ENCODE results near the gene CA14.
"Not testable (repeated sequence)": the region's sequence is repeated elsewhere in the genome, so short reads cannot be mapped to it uniquely, and the experiment has no call there.

CA14 gene

GRCh38 chr1:150281758-150282557 is 24.4 kb downstream of the CA14 start, which contains the start of gene CIART:
Gene CIART (plus strand): TSS chr1:150282554. CDS start chr1:150283268, 714 bp downstream.
- DNase-seq: peak; percentile 95

- no peak for DNase-seq
Observed at GRCh38 chr1:150282558-150282958, 25.0 kb downstream of the CA14 start.

DNA sequence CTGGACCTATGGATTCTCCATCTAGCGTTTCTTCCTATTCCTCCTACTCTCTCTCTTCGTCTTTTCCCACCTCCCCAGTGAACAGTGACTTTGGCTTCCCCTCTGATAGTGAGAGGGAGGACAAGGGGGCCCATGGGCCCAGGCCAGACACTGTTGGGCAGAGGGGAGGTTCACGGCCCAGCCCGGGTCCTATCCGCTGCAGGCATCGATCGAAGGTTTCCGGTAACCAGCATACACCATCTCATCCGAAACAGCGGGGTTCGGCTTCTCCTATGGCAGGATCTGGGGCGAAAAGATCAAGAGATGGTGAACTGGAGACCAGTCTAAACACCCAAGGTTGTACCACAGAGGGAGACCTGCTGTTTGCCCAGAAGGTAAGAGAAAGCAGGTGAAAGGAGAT is 25.7 kb downstream of the CA14 start:
- no peak for DNase-seq

DNA sequence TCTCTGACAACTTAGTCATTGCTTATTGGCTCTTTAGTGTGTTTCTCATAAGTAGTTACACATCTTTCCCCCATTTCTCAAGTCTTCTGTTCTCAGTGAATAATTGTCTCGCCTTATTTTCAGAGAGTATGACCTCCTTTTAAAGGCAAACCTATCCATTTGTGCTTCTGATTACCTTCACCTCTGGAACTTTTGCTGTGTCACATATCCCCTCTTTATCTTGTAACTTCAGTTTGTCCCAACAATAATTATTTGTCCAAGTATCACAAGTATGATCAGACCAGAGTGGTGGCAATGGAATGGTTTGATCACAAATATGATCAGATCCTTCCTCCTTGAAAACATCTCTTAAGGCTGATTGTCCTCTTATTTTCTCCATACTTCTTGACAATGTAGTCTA is 30.8 kb downstream of the CA14 start:
- DNase-seq: no peak

GRCh38 chr1:150288822-150289221 is 31.2 kb downstream of the CA14 start:
- DNase-seq: no peak

DNA sequence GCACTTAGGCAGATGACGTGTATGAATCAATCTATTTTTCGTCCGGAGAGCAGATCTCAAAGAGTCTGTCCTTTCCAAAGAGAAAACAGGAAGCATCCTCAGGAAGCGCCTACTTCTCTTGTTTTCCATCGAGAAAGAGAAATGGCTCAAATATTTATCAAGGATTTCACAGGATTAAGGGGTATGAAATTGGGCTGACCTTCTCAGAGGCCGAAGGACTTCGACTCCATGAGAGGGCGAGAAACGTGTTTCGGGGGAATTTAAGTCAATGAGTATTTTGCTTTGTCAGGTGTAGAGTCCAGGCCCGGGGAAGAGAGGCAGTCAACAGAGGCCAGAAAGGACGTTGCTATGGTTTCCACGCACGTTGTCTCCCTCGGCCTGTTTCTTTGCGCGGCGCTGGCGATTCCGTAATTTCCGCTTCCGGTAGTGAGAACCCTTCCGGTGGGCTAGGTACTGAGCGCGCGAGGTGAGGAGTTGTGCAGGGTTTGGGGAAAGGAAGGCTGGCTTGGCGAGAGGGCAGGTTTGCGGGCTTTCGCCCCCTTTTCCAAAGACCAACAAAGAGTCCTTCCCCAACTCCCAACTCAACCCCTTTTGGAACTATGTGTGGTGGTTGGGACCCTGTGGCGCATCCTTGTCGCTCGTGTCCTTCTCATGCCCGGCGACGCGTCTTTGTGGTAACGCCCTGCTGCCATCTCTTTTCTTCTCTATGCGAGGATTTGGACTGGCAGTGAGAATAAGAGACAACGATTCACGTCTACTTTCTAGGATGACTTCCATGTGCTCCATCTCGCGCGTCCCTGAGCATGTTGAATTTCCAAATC is 36.1 kb downstream of the CA14 start, which contains the start of gene MRPS21:
Gene MRPS21 (plus strand): TSS at position 429 of the 821 bp plus-strand sequence. CDS start 506 bp downstream, outside the sequence.
- peak; percentile 92 for DNase-seq

DNA sequence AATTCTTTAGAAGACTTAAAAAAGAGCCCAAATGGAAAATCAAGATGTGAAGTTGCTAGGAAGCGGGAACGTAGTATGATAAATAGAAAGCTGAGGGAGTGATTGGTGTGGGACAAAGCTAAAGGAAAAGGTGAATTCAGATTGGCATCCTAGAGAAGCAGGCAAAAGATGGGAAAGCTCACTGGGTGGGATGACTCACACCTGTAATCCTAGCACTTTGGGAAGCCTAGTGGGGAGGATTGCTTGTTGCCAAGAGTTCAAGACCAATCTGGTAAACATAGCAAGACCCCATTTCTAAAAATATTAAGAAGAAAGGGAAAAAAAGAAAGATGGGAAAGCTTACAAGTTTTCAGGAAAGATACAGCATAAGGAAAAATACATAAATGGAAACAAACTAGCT is 37.9 kb downstream of the CA14 start:
- no peak for DNase-seq

DNA sequence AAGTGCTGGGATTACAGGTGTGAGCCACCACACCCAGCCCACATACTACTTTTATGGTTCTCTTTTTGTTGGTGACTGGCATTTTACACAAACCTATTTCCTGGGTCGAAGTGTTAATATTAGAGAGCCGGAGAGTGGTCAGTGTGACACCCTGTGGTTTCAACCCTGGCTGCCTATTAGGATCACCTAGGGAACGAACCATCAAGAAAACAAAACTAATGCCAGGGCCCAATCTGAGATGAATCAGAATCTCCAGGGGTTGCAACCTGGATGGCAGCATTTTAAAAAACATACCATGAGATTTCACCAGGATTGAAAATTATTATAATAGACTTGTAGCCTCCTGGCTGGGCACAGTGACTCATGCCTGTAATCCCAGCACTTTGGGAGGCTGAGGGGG is 42.1 kb downstream of the CA14 start:
- no peak for DNase-seq

DNA sequence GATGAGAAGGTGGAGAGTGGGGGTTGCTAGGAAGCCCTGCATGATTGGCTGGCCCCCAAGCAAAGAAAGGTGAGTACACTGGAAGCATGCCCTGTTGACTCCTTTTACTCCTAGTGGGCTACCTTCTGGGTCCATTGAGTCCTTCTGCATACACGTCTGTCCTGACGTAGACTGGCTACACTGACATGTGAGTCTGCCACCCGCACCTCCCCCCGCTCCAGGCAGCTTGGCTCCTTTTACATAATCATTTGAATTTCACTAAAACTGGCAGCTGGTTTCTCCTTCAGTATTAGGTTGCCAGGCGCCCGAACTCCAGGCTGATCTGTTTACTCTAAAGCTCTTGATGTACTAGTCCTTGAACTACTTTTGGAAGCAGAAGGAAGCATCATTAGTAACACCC is 44.8 kb downstream of the CA14 start:
- no peak for DNase-seq

GRCh38 chr1:150302902-150303301 is 45.3 kb downstream of the CA14 start:
- DNase-seq: no peak

- DNase-seq: not testable (repeated sequence)
Observed at GRCh38 chr1:150308585-150308984, 51.0 kb downstream of the CA14 start.

GRCh38 chr1:150309758-150310508 is 52.4 kb downstream of the CA14 start:
- DNase-seq: no peak

GRCh38 chr1:150311762-150312161 is 54.2 kb downstream of the CA14 start:
- no peak for DNase-seq

Data from MV-4-11 (cell line).